Measurements from ENCODE around the gene MATK.

The MATK gene

GRCh38 chr19:3773814-3774515, 12.2 kb downstream of the MATK start:
- ChIA-PET POLR2A (no interaction called here), CTCF (interaction anchor here (4.2 kb wide), 1 partner anchor 11 kb away, joined by 15 read pairs; the partner anchor contains the start of gene MRPL54)
- TF ChIP-seq CTCF (IDR thresholded peaks at IDR 0.05; ENCODE audit: control extremely low read depth, extremely low read depth, low read depth, missing control alignments): no peak
- no peak for DNase-seq (ENCODE audit: extremely low spot score)

- POLR2A ChIA-PET: no interaction called here
Observed at GRCh38 chr19:3771906-3772455, 14.2 kb downstream of the MATK start, which contains the start of gene RAX2. Gene RAX2, minus strand, starts transcription at chr19:3772228. Its CDS starts 486 bp downstream, at chr19:3771742.

GRCh38 chr19:3771000-3771905, 14.9 kb downstream of the MATK start:
- ChIA-PET CTCF (interaction anchor here (4.2 kb wide), 1 partner anchor 8 kb away, joined by 15 read pairs; the partner anchor contains the start of gene MRPL54), POLR2A (interaction anchor here (0.6 kb wide), 1 partner anchor 17 kb away, joined by 10 read pairs; no protein-coding TSS in a partner anchor)
- DNase-seq (ENCODE audit: extremely low spot score): no peak
- TF ChIP-seq CTCF (IDR thresholded peaks at IDR 0.05; ENCODE audit: control extremely low read depth, extremely low read depth, low read depth, missing control alignments): no peak

More at GRCh38 chr19:3771906-3772455, 14.2 kb downstream of the MATK start, which contains the start of gene RAX2:
- TF ChIP-seq CTCF (IDR thresholded peaks at IDR 0.05; ENCODE audit: control extremely low read depth, extremely low read depth, low read depth, missing control alignments): no peak
- CTCF ChIA-PET: interaction anchor here (4.2 kb wide), 1 partner anchor 9 kb away, joined by 15 read pairs; the partner anchor contains the start of gene MRPL54
- no peak for DNase-seq (ENCODE audit: extremely low spot score)

- TF ChIP-seq CTCF (IDR thresholded peaks at IDR 0.05; ENCODE audit: control extremely low read depth, extremely low read depth, low read depth, missing control alignments): no peak
- ChIA-PET POLR2A (no interaction called here), CTCF (interaction anchor here (1.0 kb wide), 1 partner anchor 9 kb away, joined by 3 read pairs; no protein-coding TSS in a partner anchor)
- no peak for DNase-seq (ENCODE audit: extremely low spot score)
Observed at GRCh38 chr19:3770136-3770999, 15.8 kb downstream of the MATK start.

GRCh38 chr19:3769494-3769893, 16.7 kb downstream of the MATK start:
- ChIA-PET CTCF (interaction anchor here (1.0 kb wide), 1 partner anchor 10 kb away, joined by 3 read pairs; no protein-coding TSS in a partner anchor), POLR2A (interaction anchor here (0.6 kb wide), 1 partner anchor 24 kb away, joined by 3 read pairs; no protein-coding TSS in a partner anchor)
- no peak for TF ChIP-seq CTCF (IDR thresholded peaks at IDR 0.05; ENCODE audit: control extremely low read depth, extremely low read depth, low read depth, missing control alignments)
- no peak for DNase-seq (ENCODE audit: extremely low spot score)
